ENCODE measurements around the gene CHRNA4.

Gene CHRNA4

DNA sequence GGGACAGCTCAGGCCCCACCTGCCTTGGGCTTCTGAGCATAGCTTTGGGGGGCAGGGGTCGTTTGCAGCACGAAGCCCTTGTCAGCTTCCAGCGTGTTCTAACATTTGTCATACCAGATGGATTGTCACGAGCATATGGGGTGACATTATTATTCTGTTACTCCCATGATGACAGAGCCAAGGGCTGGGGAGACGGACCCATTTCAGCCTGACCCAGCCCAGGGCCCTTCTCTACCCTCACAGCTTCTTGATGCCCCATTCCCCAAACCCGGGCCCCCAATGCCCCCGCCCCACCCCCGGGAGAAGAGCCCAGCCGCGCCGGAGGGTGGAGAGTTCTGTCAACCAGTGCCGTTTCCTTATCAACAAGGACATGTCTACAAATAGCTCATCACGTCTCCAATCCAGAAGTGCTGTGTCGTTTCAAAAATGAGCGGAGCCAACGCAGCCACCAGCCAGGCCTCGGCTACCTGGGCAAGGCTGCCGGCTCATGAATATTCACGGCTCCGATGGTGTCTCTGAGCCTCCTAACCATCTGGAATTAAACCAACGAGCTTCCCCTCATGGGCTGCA is 9.6 kb upstream of the CHRNA4 start:
- ATAC-seq (ENCODE audit: low read depth) (no peak), DNase-seq (ENCODE audit: low spot score) (no peak)
- Histone ChIP-seq H3K27ac (ENCODE audit: poor library complexity, severe bottlenecking) (no peak overlapping the region), H3K4me3 (ENCODE audit: severe bottlenecking) (no peak overlapping the region), H3K27me3 (ENCODE audit: insufficient read depth, poor library complexity, severe bottlenecking) (peaks cover 59% of the 10 kb centered on the region), H3K36me3 (ENCODE audit: low read depth) (no peaks in the 10 kb centered on the region), H3K9me3 (ENCODE audit: severe bottlenecking) (no peaks in the 10 kb centered on the region), H3K4me1 (ENCODE audit: insufficient read depth, poor library complexity, severe bottlenecking) (no peaks in the 10 kb centered on the region)
- TF ChIP-seq, protein P1, sequence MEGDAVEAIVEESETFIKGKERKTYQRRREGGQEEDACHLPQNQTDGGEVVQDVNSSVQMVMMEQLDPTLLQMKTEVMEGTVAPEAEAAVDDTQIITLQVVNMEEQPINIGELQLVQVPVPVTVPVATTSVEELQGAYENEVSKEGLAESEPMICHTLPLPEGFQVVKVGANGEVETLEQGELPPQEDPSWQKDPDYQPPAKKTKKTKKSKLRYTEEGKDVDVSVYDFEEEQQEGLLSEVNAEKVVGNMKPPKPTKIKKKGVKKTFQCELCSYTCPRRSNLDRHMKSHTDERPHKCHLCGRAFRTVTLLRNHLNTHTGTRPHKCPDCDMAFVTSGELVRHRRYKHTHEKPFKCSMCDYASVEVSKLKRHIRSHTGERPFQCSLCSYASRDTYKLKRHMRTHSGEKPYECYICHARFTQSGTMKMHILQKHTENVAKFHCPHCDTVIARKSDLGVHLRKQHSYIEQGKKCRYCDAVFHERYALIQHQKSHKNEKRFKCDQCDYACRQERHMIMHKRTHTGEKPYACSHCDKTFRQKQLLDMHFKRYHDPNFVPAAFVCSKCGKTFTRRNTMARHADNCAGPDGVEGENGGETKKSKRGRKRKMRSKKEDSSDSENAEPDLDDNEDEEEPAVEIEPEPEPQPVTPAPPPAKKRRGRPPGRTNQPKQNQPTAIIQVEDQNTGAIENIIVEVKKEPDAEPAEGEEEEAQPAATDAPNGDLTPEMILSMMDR (IDR thresholded peaks at IDR 0.05; ENCODE audit: poor library complexity, severe bottlenecking): no peak

- no peaks in the 10 kb centered on the region for H3K9me3 ChIP-seq (ENCODE audit: severe bottlenecking)
- ATAC-seq (ENCODE audit: low read depth) (no peak), DNase-seq (ENCODE audit: low spot score) (no peak)
- TF ChIP-seq, protein P1 (IDR thresholded peaks at IDR 0.05; ENCODE audit: poor library complexity, severe bottlenecking): no peak
- no peak overlapping the region for H3K4me3 ChIP-seq (ENCODE audit: severe bottlenecking)
- H3K27ac ChIP-seq (ENCODE audit: poor library complexity, severe bottlenecking): no peak overlapping the region
- H3K27me3 ChIP-seq (ENCODE audit: insufficient read depth, poor library complexity, severe bottlenecking): peaks cover 63% of the 10 kb centered on the region
- no peaks in the 10 kb centered on the region for H3K4me1 ChIP-seq (ENCODE audit: insufficient read depth, poor library complexity, severe bottlenecking)
- H3K36me3 ChIP-seq (ENCODE audit: low read depth): no peaks in the 10 kb centered on the region
Measured at GRCh38 chr20:63369724-63370617, 8.8 kb upstream of the CHRNA4 start.

DNA sequence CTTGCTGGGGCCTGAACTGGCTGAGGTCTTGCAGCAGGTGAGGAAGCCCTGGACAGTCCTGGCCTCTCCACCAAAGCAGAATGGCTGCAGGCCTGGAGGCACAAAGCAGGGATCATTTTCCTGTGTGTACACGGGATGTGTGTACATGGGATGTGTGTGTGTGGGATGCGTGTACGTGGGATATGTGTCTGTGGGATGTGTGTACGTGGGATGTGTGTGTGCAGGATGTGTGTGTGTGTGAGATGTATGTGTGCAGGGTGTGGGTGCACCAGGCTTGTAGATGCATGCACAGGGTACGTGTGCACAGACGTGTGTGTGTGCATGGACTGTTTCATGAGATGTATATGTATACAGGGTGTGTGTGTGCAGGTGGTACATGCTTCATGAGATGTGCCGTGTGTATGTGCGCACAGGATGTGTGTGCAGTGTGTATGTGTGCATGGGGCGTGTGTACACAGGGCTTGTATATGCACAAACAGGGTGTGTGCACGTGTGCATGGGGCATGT is 7.9 kb upstream of the CHRNA4 start:
- DNase-seq (ENCODE audit: low spot score) (no peak), ATAC-seq (ENCODE audit: low read depth) (no peak)
- H3K27me3 ChIP-seq (ENCODE audit: insufficient read depth, poor library complexity, severe bottlenecking): peaks cover 59% of the 10 kb centered on the region
- no peak overlapping the region for H3K27ac ChIP-seq (ENCODE audit: poor library complexity, severe bottlenecking)
- H3K36me3 ChIP-seq (ENCODE audit: low read depth): no peaks in the 10 kb centered on the region
- TF ChIP-seq, protein P1 (IDR thresholded peaks at IDR 0.05; ENCODE audit: poor library complexity, severe bottlenecking): no peak
- no peak overlapping the region for H3K4me3 ChIP-seq (ENCODE audit: severe bottlenecking)
- no peaks in the 10 kb centered on the region for H3K4me1 ChIP-seq (ENCODE audit: insufficient read depth, poor library complexity, severe bottlenecking)
- H3K9me3 ChIP-seq (ENCODE audit: severe bottlenecking): no peaks in the 10 kb centered on the region

- TF ChIP-seq, protein P1 (IDR thresholded peaks at IDR 0.05; ENCODE audit: poor library complexity, severe bottlenecking): no peak
- DNase-seq (ENCODE audit: low spot score): no peak
- Histone ChIP-seq H3K27me3 (ENCODE audit: insufficient read depth, poor library complexity, severe bottlenecking) (peaks cover 58% of the 10 kb centered on the region), H3K27ac (ENCODE audit: poor library complexity, severe bottlenecking) (no peak overlapping the region), H3K4me3 (ENCODE audit: severe bottlenecking) (no peak overlapping the region), H3K36me3 (ENCODE audit: low read depth) (no peaks in the 10 kb centered on the region), H3K9me3 (ENCODE audit: severe bottlenecking) (no peaks in the 10 kb centered on the region), H3K4me1 (ENCODE audit: insufficient read depth, poor library complexity, severe bottlenecking) (no peaks in the 10 kb centered on the region)
- no peak for ATAC-seq (ENCODE audit: low read depth)
Measured at GRCh38 chr20:63368151-63368550, 7.0 kb upstream of the CHRNA4 start.

All from RWPE2 (cell line).